Upper lobe of right lung (tissue), 1 donor: ENCODE results near the gene NADK. TPM values are rescaled to one million over a fixed set of nuclear protein-coding genes. Genes with fewer than 3 reads are reported as not detected.

Experiments used
- ATAC-seq: fragments of 200-7000 bp; cut with Tn5 transposase; one replicate; pipeline ENCODE4 v1.9.1; 2020; ENCODE audit warnings: mild to moderate bottlenecking, moderate library complexity
- DNase-seq: peaks from one replicate; pipeline ENCODE4 v3.0.0-alpha.2; 2020
- H3K27ac ChIP-seq: fragments of 200-600 bp; one replicate; pipeline ENCODE4 v1.8.0; 2022
- H3K27me3 ChIP-seq: fragments of 200-600 bp; one replicate; pipeline ENCODE4 v1.8.0; 2022; ENCODE audit warnings: mild to moderate bottlenecking
- H3K36me3 ChIP-seq: fragments of 200-600 bp; one replicate; pipeline ENCODE4 v1.8.0; 2022
- H3K4me1 ChIP-seq: fragments of 200-600 bp; one replicate; pipeline ENCODE4 v1.8.0; 2022
- H3K4me3 ChIP-seq: fragments of 200-600 bp; one replicate; pipeline ENCODE4 v1.8.0; 2022; ENCODE audit warnings: mild to moderate bottlenecking
- H3K9me3 ChIP-seq: fragments of 200-600 bp; one replicate; pipeline ENCODE4 v1.8.0; 2022
- CTCF ChIP-seq: fragments of 200-600 bp; IDR thresholded peaks from one replicate; pipeline ENCODE4 v1.8.0; 2022; ENCODE audit warnings: antibody characterized with exemption
- intact Hi-C: fragments of 100-400 bp; cut with DNase I; formaldehyde crosslinking; loops from one replicate; pipeline ENCODE4 v1.11.0; 2022
- total RNA-seq: library from RNA; stranded (reverse); fragmentation: NEBNext Ultra II Directional; extraction: Animal tissue kit (Norgen Biotek cat#: 25700); gene quantifications from one replicate; pipeline ENCODE4 v1.2.1, GENCODE V29; 2021
- donor health status: DM: no; HTN: yes; CAD: no; lungs with severe emphysema.

Gene NADK
- total RNA-seq, 1 donor from 2014 or later = 99.2 TPM

GRCh38 chr1:1784933-1785332 is 6.7 kb upstream of the NADK start:
- H3K27ac ChIP-seq = no peak overlapping the region
- H3K36me3 ChIP-seq = peaks cover 52% of the 10 kb centered on the region
- DNase-seq (no peak), ATAC-seq (no peak)
- H3K9me3 ChIP-seq = no peaks in the 10 kb centered on the region
- intact Hi-C loops = no loop called here
- peaks cover 38% of the 10 kb centered on the region for H3K4me1 ChIP-seq
- H3K27me3 ChIP-seq = no peaks in the 10 kb centered on the region
- no peak for TF ChIP-seq CTCF
- no peak overlapping the region for H3K4me3 ChIP-seq

- TF ChIP-seq CTCF = no peak
- H3K4me1 ChIP-seq = peaks cover 50% of the 10 kb centered on the region
- no peaks in the 10 kb centered on the region for H3K9me3 ChIP-seq
- DNase-seq (no peak), ATAC-seq (no peak)
- H3K36me3 ChIP-seq = peaks cover 36% of the 10 kb centered on the region
- intact Hi-C loops = no loop called here
- no peak overlapping the region for H3K4me3 ChIP-seq
- no peaks in the 10 kb centered on the region for H3K27me3 ChIP-seq
- peak overlapping the region; percentile 69 for H3K27ac ChIP-seq
These were observed 5.0 kb upstream of the NADK start for GRCh38 chr1:1783320-1783719.

GRCh38 chr1:1782399-1783221 is 4.3 kb upstream of the NADK start:
- no peak for TF ChIP-seq CTCF
- no peaks in the 10 kb centered on the region for H3K27me3 ChIP-seq
- ATAC-seq (peak; percentile 58), DNase-seq (peak; percentile 88)
- H3K4me1 ChIP-seq = peaks cover 50% of the 10 kb centered on the region
- H3K9me3 ChIP-seq = no peaks in the 10 kb centered on the region
- H3K36me3 ChIP-seq = peaks cover 29% of the 10 kb centered on the region
- H3K4me3 ChIP-seq = peak overlapping the region; percentile 40
- H3K27ac ChIP-seq = peak overlapping the region; percentile 69
- intact Hi-C loops = no loop called here

- TF ChIP-seq CTCF = no peak
- Histone ChIP-seq H3K4me3 (no peak overlapping the region), H3K27me3 (no peaks in the 10 kb centered on the region), H3K9me3 (no peaks in the 10 kb centered on the region), H3K36me3 (peaks cover 18% of the 10 kb centered on the region), H3K4me1 (peaks cover 56% of the 10 kb centered on the region), H3K27ac (peak overlapping the region; percentile 82)
- no peak for DNase-seq
- intact Hi-C loops = no loop called here
- no peak for ATAC-seq
These were observed 3.2 kb upstream of the NADK start for GRCh38 chr1:1781526-1781903.

- H3K9me3 ChIP-seq = no peaks in the 10 kb centered on the region
- no peak overlapping the region for H3K4me3 ChIP-seq
- no peak for ATAC-seq
- DNase-seq = no peak
- peak overlapping the region; percentile 82 for H3K27ac ChIP-seq
- intact Hi-C loops = no loop called here
- H3K27me3 ChIP-seq = no peaks in the 10 kb centered on the region
- H3K4me1 ChIP-seq = peaks cover 63% of the 10 kb centered on the region
- peaks cover 11% of the 10 kb centered on the region for H3K36me3 ChIP-seq
- TF ChIP-seq CTCF = no peak
These were observed 2.6 kb upstream of the NADK start for GRCh38 chr1:1780598-1781525.
